Chondrocyte (in vitro differentiated cells): ENCODE measurements around the gene SLC5A8. TPM values are rescaled to one million over a fixed set of nuclear protein-coding genes. Genes with fewer than 3 reads are reported as not detected.

Experiments used
- DNase-seq: peaks from one replicate; pipeline ENCODE4 v3.0.0; 2021; ENCODE audit warnings: mixed read lengths, low spot score
- H3K27ac Mint-ChIP-seq: one replicate; pipeline ENCODE4 v1.8.0; 2021; ENCODE audit warnings: mild to moderate bottlenecking, moderate library complexity, mixed read lengths; ENCODE audit not compliant: unreplicated experiment
- H3K27me3 Mint-ChIP-seq: 2 replicates; pipeline ENCODE4 v1.8.0; 2021; ENCODE audit warnings: low read depth, mixed read lengths
- H3K36me3 Mint-ChIP-seq: 2 replicates; pipeline ENCODE4 v1.8.0; 2021; ENCODE audit warnings: low read depth, mixed read lengths
- H3K4me1 Mint-ChIP-seq: 2 replicates; pipeline ENCODE4 v1.8.0; 2021; ENCODE audit warnings: low read depth, mild to moderate bottlenecking, mixed read lengths
- H3K4me3 Mint-ChIP-seq: one replicate; pipeline ENCODE4 v1.8.0; 2021; ENCODE audit warnings: mild to moderate bottlenecking, moderate library complexity, mixed read lengths; ENCODE audit not compliant: unreplicated experiment
- H3K9me3 Mint-ChIP-seq: 2 replicates; pipeline ENCODE4 v1.8.0; 2021; ENCODE audit warnings: low read depth, mixed read lengths
- CTCF ChIP-seq: fragments of 200-600 bp; sonication (generic); IDR thresholded peaks from 2 replicates; pipeline ENCODE4 v1.5.0; 2021; ENCODE audit warnings: antibody characterized with exemption, mild to moderate bottlenecking, moderate library complexity
- total RNA-seq: library from RNA; stranded (reverse); gene quantifications from 3 replicates; pipeline ENCODE4 v1.2.1, GENCODE V29; 2021

SLC5A8 gene
- total RNA-seq, 1 donor from 2014 or later, result not detected

GRCh38 chr12:101238800-101239329, 28.8 kb upstream of the SLC5A8 start:
- Mint-ChIP-seq H3K4me3 (no peak overlapping the region), H3K27ac (no peak overlapping the region), H3K36me3 (no peaks in the 10 kb centered on the region), H3K27me3 (peaks cover 4% of the 10 kb centered on the region), H3K4me1 (no peaks in the 10 kb centered on the region), H3K9me3 (no peaks in the 10 kb centered on the region)
- DNase-seq, result no peak
- no peak for TF ChIP-seq CTCF

DNA sequence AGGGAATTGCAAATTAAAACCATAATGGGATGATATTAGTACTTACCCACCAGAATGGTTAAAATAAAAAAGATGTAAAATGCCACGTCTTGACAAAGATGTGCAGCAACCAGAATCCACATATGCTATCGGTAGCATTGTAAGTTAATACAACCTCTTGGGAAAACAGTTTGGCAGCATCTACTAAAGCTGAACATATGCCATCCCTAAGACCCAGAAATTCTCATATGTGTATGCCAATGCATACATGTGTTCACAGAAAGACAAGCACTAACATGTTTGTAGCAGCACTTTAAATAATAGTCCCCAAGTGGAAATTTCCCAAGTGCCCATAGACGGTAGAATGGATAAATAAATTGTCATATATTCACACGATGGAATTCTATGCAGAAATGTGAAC, 28.3 kb upstream of the SLC5A8 start:
- H3K36me3 Mint-ChIP-seq, result no peaks in the 10 kb centered on the region
- peaks cover 4% of the 10 kb centered on the region for H3K27me3 Mint-ChIP-seq
- no peaks in the 10 kb centered on the region for H3K4me1 Mint-ChIP-seq
- no peak for TF ChIP-seq CTCF
- H3K9me3 Mint-ChIP-seq, result no peaks in the 10 kb centered on the region
- no peak overlapping the region for H3K4me3 Mint-ChIP-seq
- no peak overlapping the region for H3K27ac Mint-ChIP-seq
- no peak for DNase-seq

DNA sequence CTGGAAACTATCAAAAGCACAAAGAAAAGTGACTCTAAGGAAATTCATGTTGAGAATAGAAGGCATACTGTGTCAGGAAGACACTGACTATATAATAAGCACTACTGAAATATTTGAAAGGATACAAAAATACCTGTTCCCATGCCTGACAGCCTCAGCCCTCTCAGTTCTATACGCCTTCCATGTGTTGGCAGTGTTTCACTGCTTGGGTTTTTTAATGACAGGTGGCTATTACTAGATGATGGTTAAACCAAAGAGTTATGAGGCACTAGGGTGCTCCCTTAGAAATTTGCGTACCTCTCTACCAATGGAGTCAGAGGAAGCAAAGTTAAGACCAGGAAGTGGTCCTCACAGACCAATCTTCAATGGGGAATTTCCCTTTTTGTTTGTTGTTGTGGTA, 25.6 kb upstream of the SLC5A8 start:
- H3K9me3 Mint-ChIP-seq, result no peaks in the 10 kb centered on the region

GRCh38 chr12:101231636-101232035, 21.6 kb upstream of the SLC5A8 start:
- no peaks in the 10 kb centered on the region for H3K9me3 Mint-ChIP-seq
- no peak for TF ChIP-seq CTCF
- DNase-seq, result no peak
- H3K4me1 Mint-ChIP-seq, result peaks cover 4% of the 10 kb centered on the region
- no peak overlapping the region for H3K27ac Mint-ChIP-seq
- H3K27me3 Mint-ChIP-seq, result peaks cover 6% of the 10 kb centered on the region
- no peak overlapping the region for H3K4me3 Mint-ChIP-seq
- H3K36me3 Mint-ChIP-seq, result no peaks in the 10 kb centered on the region

More for the DNA sequence above, 25.6 kb upstream of the SLC5A8 start:
- H3K27ac Mint-ChIP-seq, result no peak overlapping the region
- TF ChIP-seq CTCF, result no peak
- H3K36me3 Mint-ChIP-seq, result no peaks in the 10 kb centered on the region
- peaks cover 4% of the 10 kb centered on the region for H3K27me3 Mint-ChIP-seq
- no peak overlapping the region for H3K4me3 Mint-ChIP-seq
- no peak for DNase-seq
- peaks cover under 1% of the 10 kb centered on the region for H3K4me1 Mint-ChIP-seq

- H3K9me3 Mint-ChIP-seq, result no peaks in the 10 kb centered on the region
- peaks cover 6% of the 10 kb centered on the region for H3K27me3 Mint-ChIP-seq
- DNase-seq, result no peak
- peaks cover 4% of the 10 kb centered on the region for H3K4me1 Mint-ChIP-seq
- H3K4me3 Mint-ChIP-seq, result no peak overlapping the region
- no peak overlapping the region for H3K27ac Mint-ChIP-seq
- TF ChIP-seq CTCF, result no peak
- H3K36me3 Mint-ChIP-seq, result no peaks in the 10 kb centered on the region
Measured at GRCh38 chr12:101230547-101230946, 20.5 kb upstream of the SLC5A8 start.
